Hematopoietic multipotent progenitor cell treated with erythropoietin and hydrocortisone succinate and interleukin-3 and kit ligand, for 6 days (in vitro differentiated cells): ENCODE measurements around the gene ADGRG4.
A peak's percentile ranks its signal among the peaks of the same experiment; 100 is the strongest.

Source experiments
- DNase-seq: peaks from one replicate; pipeline ENCODE4 v3.0.0-alpha.2; 2015

Gene ADGRG4

DNA sequence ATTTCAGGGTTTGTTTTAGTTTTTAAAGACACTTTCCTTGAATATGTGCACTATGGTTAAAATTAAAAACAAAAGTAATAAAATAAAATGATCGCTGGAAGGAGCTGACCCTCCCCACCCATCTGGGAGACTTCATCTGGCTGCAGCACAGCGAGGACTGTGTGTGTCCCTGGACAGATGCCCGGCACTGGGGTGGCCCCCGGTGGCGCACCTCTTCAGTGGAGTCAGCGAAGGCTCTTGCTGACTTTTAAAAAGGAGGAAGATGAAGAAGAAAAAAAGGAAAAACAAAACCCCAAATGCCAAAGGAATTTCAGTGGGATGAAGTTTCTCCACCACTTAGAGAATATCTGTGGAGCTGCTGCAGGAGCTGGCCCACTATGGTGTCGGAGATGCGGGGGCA lies 5.4 kb upstream of the ADGRG4 start:
- no peak for DNase-seq

DNA sequence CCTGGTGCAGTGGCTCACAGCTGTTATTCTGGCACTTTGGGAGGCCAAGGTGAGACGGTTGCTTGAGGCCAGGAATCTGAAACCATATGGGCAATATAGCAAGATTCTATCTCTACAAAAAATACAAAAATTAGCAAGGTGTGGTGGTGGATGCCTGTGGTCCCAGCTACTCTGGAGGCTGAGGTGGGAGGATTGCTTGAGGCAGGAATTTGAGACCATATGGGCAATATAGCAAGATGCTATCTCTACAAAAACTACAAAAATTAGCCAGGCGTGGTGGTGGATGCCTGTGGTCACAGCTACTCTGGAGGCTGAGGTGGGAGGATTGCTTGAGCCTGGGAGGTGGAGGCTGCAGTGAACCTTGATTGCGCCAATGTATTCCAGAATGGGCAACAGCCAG lies 2.3 kb downstream of the ADGRG4 start:
- DNase-seq, result no peak

DNA sequence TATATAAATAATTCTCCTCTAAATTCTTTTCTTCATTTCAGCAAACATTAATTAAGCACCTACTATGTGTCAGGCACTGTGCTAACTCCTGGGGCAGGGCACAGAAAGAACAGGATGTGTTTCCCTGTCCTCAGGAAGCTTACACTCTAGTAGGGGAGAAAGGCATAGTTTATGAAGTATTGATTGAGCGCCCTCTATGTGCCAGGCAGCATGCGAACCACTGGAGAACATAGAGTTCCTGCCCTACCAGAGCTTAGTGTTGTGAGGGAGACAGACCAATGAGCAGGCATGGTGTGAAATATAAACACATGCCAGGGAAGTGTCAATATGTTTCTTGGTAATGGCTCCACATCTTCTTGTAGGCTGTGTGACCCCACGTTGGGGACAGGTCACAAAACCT lies 3.7 kb downstream of the ADGRG4 start:
- DNase-seq, result no peak

DNA sequence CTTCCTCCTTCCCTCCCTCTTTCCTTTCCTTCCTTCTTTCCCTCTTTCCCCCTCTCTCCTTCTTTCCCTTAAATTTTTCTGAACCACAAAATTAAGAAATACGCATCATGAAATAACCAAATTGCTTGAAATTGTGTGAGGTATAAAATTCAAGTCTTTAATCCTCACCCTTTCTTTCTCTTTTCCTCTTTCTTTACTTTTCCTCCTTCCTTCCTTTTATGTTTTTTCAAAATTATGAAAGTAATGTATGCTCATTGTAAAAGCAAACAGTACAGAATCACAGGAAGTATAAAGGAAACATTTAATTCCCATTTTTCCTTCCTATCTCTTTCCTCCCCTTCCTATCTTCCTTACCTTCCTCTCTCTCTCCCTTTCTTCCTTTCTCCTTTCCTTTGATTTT lies 5.4 kb downstream of the ADGRG4 start:
- no peak for DNase-seq

DNA sequence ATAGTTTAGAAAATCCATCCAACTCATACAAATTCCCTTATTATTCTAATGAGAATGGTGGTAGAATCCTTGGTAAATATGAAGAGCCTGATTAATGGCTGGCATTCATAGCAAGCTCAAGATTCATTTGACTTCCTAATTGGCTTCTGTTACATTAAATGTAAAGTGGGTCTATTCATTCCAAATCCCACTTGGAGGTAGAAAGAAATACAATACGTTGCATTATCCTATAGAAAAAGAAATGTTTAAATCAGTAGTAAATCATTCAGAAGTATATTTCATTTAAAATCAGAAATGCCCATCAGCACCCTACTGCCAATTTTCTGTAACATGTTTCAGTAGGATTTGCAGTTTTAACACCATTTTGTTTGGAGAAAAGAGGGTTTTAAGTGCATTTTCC lies 6.7 kb downstream of the ADGRG4 start:
- no peak for DNase-seq

DNA sequence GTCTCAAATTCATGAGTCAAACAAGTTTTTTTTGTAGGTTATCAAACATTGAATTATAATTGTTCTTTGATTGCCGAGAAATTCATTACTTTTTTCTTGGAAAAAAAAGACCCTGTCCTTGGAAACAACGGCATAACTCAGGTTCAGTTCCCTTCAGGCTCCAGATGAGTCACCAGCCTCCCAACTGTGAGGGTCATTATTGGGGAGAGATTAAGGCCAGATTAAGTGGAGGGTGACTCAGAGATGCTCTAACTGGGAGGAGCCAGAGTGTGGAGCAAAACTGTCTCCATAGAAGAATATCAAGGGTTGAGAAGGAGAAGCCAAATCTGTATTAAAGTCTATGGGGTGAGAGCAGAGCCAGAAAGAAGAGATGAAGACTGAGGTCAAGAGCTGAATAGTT lies 9.6 kb downstream of the ADGRG4 start:
- peak; percentile 5 for DNase-seq

DNA sequence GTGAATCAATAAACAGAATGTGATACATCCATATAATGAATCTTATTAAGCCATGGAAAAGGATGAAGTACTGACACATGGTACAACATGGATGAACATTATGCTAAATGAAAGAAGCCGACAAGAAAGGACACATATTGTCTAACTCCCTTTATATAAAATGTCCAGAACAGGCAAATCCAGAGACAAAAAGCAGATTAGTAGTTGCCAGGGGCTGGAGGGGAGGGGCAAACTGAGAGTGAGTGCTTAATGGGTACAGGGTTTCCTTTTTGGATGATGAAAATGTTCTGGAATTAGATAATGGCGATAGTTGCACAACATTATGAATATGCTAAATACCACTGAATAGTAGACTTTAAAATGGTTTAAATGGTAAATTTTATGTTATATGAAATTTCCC lies 17.4 kb downstream of the ADGRG4 start:
- no peak for DNase-seq

DNA sequence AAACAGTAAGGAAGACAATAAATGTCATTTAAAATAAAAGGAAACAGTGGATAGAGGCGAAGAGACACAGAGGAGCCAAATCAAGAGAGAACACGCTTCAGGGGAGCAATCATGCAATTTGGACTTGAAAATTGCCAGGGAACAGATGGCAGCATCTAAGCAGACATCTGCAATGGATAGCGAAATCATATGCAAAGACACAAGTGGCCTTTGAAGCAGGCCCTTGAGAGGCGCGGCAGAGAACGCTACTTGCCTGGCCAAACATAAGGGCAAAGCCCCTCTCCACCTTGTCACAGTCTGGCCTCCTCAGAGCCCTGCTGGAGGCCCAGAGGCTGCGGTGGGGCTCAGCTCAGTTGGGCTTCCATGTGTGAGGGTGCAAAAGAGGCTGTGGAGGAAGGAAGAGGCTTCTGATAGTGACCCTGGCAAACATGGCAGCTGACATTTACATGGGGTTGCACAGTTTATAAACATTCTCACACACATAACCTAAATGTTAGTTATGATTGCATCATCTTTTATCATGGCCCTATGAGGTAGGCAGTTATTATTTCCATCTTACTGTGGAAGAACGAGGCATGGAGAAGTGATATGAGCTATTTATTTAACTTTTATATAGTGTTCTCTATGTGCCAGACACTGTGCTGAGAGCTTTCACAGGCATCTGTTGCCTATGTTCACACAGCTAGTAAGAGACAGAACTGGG lies 18.3 kb downstream of the ADGRG4 start:
- DNase-seq, result no peak

DNA sequence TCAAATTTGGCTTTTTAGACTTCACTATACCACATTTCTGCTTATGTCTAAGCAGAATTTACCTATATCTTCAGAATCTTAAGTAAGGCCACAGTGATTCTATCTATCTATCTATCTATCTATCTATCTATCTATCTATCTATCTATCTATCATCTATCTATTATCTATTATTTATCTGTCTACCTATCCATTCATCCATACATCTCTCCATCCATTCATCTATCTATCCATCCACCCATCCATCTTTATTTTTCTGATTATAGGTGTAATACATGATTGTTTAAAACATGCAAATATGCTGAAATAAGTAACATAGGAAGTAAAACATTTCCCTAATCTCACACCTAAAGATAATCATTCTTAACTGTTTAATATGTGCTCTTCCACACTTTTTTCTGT lies 18.8 kb downstream of the ADGRG4 start:
- DNase-seq, result no peak

DNA sequence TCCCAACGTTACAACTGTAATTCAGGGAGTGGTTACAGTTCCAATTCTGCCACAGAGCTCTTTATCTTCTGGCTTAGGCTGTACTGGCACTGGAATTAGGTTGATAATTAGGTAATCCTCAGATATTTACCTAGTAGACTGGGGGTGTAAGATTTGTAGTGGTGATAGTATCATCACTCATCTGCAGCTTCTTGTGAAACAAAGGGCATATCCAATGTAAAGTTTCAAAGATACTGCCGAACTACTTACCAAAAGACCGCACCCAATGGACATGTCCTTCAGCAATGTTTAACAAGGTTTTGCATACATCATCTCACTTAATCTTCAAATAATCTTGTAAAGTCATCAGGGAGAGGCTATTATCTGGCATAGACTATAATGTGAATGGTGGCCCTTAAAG lies 20.8 kb downstream of the ADGRG4 start:
- no peak for DNase-seq

DNA sequence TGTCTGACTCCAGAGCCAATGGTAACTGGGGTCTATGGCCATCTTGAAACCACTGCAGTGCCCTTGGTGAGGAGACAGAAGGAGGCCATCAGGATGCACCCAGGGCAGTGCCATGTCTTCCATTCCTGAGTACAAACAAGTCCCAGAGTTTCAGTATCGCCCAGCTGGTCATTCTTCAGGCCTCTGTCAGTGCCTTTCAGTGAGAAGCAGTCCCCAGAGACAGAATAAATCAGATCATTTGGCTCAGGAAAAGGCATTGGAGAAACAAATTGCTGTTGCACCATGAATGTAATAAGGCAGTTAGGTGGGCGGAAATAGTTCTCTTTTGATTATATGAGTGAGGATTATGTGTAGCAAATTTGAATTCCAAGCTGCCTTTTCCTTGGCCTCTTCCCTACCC lies 21.3 kb downstream of the ADGRG4 start:
- DNase-seq, result no peak

DNA sequence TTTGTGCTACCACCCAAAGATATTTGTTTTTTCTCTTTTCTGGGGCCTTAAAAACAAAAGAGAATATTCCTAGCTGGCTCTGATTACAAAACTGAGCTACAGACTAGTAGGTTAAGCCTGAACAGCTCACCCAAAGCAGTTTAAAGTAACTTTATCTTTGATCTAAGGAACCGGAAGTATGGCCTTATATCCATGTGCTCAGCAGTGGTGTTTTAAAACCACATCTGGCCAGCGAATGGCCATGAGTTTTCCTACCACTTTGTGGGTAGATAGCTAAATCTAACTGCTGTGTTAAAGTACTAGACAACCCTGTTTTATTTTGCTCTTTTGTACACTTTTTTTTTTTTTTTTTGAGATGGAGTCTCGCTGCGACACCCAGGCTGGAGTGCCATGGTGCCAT lies 24.6 kb downstream of the ADGRG4 start:
- DNase-seq, result peak; percentile 46

DNA sequence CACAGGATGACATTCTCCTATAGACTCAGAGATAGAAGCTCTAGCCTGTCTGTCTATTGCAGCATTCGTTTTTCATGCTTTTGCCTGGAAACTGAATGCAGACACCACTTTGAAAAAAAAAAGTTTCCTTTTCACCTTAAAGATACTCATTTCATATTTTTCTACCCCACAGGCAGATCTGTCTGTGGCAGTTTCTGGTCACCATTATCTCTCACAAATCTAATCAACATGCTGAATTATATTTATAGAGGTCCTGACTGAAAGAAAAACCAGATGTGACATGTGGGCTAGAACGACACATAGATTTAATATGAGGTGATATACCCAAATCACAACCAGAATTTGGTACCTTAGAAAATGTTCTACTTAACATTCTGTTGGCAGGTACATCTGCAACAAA lies 28.2 kb downstream of the ADGRG4 start:
- no peak for DNase-seq

DNA sequence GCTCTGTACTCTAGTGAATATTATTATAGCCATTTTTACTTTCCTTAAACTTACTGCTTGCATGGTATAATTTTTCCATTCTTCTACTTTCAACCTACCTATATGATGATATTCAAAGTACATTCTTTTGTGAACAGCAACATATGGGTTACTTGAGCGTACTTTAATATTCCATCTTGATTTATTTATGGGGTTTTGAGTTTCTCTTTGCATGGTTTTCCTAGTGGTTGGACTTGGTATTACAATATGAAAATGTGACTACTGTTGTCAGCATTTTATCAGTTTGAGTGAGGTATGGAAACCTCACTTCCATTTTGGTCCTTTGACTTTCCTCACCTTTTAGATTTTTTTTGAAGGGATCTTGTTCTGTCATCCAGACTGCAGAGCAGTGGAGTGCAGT lies 35.9 kb downstream of the ADGRG4 start:
- DNase-seq, result peak; percentile 13

DNA sequence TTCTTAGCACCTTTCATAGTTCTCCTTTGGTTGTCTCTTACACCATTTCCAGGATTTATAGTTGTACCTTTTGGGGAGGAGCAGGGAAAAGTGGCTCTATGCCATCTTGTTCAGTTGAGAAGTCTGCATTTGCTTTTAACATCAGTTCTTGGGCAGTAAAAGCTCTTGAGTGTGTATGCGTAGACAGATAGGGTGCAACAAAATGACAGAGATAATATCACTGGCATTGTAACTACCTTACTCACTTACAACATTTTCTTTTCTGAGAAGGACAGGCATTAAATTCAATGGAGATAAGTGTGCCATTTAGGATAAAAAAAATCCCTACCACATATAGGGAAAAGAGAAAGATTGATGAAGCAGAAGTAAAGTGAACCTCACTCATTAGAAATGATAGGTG lies 38.9 kb downstream of the ADGRG4 start:
- no peak for DNase-seq

DNA sequence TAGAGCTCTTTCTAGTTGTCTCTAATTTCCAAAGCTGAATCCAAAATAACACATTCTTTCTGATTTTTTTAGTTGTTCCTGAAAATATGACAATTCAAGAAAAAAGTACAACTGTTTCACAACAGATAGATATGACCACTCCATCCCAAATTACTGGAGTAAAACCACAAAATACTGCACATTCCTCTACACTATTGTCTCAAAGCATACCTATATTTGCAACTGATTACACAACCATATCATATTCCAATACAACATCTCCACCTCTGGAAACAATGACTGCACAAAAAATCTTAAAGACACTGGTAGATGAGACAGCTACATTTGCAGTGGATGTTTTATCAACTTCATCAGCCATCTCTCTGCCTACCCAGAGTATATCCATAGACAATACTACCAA lies 43.6 kb downstream of the ADGRG4 start:
- DNase-seq, result no peak

DNA sequence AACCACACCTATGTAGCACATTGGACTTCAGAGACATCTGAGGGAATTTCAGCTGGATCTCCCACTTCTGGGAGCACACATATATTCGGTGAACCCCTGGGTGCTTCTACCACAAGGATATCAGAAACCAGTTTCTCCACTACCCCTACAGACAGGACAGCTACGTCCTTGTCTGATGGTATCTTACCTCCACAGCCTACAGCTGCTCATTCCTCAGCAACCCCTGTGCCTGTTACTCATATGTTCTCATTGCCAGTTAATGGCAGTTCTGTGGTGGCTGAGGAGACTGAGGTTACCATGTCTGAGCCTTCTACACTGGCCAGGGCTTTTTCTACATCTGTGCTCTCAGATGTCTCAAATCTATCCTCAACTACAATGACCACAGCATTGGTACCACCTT lies 45.7 kb downstream of the ADGRG4 start:
- no peak for DNase-seq

DNA sequence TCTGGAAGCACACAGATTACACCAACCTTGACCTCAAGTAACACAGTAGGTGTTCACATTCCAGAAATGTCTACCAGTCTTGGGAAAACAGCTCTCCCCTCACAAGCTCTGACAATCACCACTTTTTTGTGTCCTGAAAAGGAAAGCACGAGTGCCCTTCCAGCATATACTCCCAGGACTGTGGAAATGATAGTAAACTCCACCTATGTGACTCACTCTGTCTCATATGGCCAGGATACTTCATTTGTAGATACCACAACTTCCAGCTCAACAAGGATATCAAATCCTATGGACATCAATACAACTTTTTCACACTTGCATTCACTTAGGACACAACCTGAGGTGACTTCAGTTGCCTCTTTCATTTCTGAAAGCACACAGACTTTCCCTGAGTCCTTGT lies 46.9 kb downstream of the ADGRG4 start:
- no peak for DNase-seq

DNA sequence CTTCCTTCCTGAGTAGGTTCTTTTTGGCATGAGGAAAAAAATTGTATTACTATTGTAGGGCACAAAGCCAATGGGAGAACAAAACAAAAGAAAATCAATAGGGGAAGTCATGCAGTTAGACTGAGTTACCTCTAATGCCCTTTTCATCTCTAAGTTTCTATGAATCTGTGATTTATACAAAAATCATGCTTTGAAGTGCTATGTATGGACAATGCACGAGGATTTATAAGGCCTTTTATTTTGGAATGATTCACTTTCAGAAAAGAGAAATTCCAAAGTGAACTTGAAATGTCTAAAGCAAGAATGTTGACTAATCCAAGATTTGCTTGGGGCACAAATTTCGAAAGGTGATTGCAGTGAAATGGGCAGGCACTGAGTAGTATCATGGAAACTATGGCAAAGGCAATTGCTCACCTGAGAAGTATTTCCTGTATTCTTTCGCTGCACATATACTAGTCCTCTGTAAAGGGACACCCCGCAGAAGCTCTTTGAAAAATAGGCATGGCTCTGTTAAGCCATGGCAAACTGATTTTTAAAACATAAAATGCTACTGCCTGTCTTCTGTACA lies 52.8 kb downstream of the ADGRG4 start:
- no peak for DNase-seq

DNA sequence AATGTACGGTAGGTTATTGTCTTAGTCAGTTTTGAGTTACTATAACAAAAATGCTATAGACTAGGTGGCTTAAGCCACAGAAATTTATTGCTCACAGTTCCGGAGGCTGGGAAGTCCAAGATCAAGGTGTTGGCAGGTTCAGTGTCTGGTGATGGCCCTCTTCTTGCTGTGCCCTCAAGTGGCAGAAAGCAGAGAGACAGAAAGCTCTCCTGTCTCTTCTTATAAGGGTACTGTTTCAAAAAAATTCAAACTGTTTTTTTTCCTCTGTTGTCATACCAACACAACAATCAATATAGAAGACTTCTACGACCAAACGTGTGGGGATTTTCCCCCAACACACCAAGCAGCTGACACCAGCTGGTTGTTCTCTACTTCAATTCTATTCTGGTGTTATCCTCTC lies 53.4 kb downstream of the ADGRG4 start:
- no peak for DNase-seq

DNA sequence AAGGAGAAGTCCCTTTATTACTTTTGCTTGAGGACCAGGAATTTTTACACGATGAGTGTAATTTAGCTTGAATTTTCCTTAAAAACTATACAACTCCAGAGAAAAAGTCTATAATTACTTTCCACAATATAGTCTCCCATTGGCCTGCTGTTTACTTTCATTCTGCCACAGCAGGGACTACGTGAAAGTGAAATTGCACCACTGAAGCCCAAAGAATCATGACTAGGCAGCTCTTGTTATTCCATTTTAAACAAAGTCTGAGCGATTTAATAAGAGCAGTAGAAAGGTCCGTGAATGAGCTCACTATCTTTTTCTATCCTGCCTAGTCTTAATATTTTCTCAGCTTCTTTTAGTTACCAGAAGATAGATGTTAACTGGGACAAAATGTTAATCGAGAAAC lies 68.6 kb downstream of the ADGRG4 start:
- DNase-seq, result no peak

DNA sequence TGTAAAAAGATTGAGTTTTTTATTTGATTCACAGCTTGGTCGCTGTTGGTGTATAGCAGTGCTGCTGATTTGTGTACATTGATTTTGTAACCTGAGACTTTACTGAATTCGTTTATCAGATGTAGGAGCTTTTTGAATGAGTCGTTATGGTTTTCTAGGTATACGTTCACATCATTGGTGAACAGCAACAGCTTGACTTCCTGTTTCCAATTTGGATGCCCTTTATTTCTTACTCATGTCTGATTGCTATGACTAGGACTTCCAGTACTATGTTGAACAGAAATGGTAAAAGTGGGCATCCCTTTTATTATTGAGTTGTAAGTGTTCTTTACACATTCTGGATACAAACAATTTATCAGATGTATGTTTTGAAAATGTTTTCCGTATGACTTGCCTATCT lies 76.0 kb downstream of the ADGRG4 start:
- no peak for DNase-seq

DNA sequence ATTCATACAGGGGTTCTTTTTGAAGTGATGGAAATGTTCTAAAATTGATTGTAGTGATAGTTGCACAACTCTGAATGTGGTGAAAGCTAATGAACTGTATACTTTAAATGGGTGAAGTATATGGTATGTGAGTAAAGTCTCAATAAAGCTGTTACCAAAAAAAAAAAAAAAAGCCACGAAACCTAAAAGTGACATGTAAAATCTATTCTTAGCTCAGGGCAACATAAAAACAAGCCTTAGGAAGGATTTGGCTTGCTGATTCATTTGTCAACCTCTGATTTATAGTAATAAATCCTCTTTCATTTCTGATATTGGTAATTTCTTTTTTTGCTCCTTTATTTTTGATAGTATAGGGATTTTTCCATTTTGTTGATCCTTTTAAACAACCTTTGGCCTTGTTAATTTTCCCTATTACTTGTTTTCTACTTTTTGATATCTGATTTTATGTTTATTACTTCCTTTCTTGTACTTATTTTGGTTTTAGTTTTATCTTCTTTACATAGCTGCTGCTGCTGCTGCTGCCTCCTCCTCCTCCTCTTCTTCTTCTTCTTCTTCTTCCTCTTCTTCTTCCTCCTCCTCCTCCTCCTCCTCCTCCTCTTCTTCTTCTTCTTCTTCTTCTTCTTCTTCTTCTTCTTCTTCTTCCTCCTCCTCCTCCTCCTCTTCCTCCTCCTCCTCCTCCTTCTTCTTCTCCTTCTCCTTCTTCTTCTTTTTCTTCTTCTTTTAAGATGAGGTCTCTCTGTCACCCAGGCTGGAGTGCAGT lies 79.4 kb downstream of the ADGRG4 start:
- DNase-seq, result no peak

DNA sequence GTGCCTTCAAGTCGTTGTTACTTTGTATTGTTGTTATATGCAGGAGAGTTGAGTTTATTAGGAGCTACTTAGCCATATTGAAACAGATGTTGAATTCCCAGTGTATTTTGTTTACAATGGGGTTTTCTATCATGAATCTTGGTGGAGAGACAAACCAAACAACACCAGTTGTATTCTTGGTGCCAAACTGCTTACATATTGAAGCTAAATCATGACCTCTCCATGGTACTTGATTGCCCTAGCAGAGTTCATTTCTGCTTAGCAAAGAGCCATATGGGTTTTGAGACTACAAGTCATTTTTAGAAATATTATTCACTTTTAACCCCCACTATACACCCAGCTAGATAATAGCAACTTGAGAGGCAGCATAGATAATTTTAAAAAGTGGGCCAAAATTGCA lies 85.4 kb downstream of the ADGRG4 start:
- no peak for DNase-seq

DNA sequence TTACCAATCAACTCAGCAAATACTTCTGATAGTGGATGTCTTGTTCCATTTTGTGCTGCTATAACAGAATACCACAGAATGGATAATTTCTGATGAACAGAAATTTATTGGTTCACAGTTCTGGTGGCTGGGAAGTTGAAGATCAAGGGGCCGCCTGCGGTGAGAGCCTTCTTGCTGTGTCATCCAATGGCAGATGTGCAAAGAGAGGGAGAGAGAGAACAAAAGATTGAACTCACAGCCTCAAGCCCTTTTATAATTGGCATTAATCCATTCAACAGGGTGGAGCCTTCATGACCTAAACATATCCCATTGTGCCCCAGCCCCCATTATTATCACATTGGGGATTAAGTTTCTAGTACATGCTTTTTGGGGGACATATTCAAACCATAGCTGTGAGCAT lies 86.1 kb downstream of the ADGRG4 start:
- DNase-seq, result no peak
